Measurements from ENCODE around the gene CDK9.

- TF ChIP-seq POLR2AphosphoS5 (IDR thresholded peaks at IDR 0.05; ENCODE audit: low read depth) (no peak), CTCF (IDR thresholded peaks at IDR 0.05; ENCODE audit: insufficient read depth, low read length) (no peak), REST (IDR thresholded peaks at IDR 0.05; ENCODE audit: insufficient replicate concordance, low read depth) (no peak)
These were observed 27.0 kb upstream of the CDK9 start for GRCh38 chr9:127758843-127759242.

Data from HL-60 (cell line).